ENCODE measurements around the gene TIMP2.

Gene TIMP2

DNA sequence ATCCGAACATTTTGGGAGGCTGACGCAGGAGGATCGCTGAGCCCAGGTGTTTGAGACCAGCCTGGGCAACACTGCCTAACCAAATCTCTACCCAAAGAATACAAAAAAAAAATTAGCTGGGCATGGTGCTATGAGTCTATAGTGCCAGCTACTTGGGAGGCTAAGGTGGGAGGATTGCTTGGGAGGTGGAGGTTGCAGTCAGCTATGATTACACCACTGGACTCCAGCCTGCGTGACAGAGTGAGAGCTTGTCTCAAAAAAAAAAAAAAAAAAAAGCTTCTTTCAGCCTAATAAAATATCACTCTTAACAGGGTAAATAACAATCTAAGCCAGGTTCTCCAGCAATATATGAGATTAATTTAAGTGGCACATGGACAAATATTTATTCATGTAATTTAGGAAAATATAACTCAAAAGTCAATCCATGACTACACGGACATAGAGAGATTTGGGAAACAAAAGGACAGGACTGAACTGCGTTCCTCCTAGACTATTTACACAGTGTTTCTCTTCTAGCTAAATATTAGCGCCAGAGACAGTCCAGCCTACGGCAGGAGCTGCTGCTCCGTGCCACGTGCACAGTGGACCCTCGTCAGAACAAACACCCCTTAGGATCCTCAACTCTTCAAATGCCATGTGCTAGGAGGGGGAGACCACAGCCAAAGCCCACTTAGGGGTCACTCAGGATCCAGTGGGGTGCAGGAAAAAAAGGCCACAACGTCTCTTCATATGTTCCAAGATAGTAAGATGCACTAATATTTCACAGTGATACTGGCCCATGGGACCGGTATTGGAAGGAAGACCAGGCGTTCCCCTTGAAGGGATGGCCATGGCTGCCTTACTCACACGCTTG lies 93.3 kb downstream of the TIMP2 start:
- no peak for DNase-seq

DNA sequence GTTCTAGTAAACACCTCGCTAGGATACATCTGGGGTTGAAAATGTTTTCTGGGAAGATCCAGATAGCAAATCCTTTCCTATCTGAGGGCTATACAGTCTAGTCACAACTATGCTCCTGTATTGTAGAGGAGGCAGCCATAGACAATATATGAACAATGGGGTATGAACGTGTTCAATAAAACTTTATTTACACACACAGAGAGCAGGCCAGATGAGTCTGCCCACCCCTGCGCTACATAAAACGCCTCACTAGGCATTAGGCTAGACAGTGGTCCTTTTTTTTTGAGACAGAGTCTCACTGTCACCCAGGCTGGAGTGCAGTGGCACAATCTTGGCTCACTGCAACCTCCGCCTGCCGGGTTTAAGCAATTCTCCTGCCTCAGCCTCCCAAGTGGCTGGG lies 95.7 kb downstream of the TIMP2 start:
- no peak for DNase-seq

DNA sequence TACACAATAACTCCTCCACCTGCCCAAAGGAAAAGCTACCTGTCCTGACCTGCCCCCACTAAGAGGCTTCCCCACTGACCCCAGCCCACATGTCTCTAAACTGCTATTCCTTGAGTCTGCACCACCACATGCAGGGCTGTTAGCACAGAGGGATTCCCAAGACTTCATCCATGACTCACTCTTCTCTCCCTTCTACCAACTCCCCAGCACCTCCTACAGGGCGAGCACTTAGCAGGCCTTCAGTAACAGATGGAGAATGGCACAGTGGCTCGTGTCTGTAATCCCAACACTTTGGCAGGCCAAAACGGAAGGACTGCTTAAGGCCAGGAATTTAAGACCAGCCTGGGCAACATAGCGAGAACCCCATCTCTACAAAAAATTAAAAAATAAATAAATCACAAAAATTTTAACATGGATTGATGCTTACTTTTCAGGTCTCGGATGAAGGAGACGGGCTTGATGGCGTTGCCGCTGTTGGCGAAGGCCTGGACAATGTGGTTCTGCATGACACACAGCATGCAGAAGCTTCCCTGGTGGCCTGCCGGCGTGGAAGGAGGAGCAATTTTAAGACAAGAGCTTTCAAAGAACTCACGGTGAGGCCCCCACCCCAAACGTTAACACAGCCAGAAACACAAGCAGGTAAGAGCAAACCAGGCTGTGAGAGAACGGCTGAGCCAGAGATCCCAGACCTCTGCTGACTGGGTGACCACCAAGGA lies 96.6 kb downstream of the TIMP2 start:
- peak; percentile 37 for DNase-seq

DNA sequence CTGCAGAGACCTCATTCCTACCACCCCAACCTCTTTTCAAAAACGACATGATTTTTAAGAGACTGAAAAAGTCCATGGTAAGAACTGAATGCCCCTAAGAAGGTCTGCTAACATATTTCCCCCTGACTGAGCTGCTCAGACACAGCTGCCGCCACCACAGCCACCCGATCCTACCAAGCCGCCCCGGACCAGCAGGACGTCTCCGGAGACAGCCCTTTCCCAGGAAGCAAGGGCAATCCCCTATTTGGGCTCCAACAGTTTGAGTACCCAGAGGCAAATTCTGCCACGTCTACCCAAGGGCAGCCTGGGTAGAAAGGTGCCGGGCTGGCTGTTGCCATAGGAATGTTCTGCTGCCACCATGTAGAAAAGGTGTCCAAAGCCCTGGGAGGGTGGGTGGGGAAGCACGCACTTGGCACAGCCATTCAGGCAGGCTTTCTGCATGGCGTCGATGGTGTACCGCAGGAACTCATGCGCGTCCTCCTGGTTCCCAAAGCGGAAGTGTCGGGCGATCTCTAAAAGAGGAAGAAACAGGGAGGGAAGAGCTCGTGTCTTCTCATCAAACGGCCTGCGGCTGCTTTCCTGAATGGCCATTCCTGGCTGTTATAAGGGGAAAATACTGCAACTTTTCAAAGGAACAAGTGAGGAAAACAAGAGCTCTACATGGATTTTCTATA lies 98.2 kb downstream of the TIMP2 start:
- no peak for DNase-seq

DNA sequence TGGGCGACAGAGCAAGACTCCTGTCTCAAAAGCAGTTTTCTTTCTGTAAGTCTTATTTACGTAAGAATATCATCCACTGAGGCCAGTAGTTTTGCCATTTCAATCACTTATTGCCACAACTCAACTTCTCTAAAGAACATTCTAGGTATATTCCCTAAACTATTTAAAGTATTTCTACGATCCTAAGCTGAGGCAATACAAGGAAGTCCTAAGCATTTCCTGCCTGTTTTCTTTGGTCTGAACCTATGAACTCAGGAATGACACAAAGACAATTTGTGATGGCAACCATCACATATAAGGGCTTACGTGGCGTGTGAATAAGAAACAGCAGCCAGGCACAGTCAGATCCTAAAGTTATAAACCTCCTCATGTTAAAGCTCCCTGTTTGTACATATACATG lies 98.8 kb downstream of the TIMP2 start:
- no peak for DNase-seq

DNA sequence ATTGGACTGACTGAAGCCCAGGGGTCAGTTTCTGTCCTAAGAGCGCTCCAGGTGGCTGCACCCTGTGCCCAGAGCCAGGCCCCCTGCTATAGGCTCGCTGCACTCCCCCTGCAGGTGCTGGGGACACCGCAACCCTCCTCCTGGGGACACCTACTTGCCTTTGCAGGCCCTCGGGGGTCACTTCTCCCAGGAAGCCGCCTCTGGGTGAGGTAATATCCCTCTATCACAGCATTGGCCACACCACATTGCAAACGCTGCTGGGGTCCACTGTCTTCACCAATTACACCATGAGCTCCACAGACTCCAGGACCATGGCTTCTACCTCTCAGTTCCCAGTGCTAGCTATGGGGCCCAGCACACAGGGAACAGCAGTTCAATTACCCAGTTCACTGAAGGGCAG lies 99.5 kb downstream of the TIMP2 start:
- DNase-seq = no peak

DNA sequence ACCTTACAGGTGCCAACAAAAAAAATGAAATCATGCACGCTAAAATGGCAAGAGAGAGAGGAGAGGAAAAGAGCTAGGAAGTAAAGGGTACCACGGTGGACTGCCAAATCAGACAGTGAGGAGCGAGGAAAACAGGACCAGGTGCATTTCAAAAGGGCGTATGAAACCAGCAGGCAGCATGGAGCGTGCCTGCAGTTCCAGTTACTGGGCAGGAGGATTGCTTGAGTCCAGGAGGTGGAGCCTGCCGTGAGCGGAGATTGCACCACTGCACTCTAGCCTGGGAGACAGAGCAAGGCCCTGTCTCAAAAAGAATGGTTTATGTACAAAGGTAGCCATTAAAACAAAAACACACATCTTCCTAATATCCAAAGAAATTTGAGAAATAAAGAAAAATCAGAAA lies 100.9 kb downstream of the TIMP2 start:
- DNase-seq = no peak

DNA sequence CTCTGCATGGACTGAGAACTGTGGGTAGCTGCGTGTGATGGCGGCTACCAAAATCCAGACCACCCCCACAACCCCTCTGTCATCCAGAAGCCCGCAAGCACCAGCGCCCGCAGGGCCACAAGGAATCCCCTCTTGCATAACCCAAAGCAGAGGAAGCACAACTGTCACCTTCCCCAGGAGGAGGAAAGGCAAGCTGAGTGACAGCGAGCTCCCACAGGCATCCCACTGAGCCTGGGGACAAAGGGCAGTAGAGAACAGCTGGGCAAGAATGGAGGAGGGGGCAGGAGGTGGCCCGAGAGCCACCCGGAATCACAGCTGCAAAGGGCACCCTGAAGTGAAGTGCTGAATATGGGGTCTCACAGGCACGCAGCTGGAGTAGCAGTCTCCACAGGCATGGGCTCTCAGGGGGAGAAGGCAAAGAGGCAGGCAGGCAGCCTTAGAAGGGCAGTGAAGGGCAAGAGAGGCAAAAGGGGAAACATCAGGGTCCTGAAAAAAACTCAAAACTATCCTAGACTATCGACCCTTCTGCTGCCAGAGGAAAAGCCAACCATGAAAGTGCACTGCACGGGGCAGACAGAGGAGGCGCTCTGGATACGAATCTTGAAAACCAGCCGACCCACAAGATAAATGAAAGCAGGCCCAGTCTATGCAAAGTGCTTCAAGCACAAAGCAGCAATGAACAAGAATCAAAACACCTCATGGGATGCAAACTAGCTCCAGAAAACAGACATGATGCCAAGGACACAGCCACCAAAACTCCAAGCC lies 101.7 kb downstream of the TIMP2 start:
- no peak for DNase-seq

DNA sequence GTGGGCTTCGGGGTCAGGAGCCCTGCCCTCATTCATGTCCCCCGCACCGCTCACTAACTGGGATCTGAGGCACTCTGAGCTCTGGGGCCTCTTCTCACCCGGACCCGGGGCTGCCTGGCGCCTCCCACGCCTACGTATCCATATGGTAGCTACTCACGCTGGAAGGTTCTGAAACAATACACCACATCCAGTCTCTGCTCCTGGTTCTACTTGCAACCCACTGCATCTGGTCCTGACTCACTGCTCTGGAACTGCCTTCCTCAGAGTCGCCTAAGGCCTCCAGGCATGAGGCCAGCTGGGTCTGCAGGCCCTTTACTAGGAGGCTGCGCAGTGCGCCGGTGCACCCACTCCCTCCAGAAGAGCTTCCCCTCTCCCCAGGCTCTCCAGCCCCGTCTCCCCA lies 102.6 kb downstream of the TIMP2 start:
- DNase-seq = peak; percentile 82

DNA sequence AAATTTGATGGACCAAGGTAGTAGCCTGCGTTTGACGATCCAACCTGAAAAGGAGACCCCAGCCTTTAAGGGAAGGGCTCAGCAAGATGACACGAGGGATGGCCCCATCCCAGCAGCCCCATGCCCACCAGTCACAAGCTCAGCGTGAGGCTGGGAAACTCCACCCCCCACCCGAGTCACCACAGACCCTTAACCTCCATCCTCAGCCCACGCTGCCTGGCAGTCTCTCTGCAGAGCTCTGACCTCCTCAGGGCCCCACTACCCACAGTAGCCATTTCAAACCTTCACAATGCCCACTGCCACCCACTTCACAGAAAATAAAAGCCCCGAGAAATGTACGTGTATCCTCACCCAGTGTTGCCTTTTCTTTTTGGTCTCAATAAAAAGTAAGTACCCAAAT lies 103.2 kb downstream of the TIMP2 start:
- no peak for DNase-seq

DNA sequence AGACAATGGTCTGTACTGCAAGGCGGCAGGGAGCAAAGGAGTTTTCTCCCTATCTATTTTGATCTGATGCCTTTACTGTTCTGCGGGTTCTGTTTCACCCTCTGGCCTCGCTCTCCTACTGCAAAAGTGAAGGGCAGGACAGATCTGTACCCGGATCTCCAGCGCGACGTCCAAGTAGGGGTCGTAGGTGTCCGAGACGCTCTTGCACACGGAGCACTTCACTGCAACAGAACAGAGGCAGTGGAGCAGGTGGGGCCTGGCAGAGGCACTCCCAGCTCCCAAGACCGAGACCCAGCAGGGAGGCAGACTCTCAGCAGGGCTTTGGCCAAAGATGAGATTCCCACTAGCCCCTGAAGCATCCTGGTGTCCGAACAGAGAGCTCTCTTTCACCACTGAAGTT lies 104.3 kb downstream of the TIMP2 start:
- no peak for DNase-seq

DNA sequence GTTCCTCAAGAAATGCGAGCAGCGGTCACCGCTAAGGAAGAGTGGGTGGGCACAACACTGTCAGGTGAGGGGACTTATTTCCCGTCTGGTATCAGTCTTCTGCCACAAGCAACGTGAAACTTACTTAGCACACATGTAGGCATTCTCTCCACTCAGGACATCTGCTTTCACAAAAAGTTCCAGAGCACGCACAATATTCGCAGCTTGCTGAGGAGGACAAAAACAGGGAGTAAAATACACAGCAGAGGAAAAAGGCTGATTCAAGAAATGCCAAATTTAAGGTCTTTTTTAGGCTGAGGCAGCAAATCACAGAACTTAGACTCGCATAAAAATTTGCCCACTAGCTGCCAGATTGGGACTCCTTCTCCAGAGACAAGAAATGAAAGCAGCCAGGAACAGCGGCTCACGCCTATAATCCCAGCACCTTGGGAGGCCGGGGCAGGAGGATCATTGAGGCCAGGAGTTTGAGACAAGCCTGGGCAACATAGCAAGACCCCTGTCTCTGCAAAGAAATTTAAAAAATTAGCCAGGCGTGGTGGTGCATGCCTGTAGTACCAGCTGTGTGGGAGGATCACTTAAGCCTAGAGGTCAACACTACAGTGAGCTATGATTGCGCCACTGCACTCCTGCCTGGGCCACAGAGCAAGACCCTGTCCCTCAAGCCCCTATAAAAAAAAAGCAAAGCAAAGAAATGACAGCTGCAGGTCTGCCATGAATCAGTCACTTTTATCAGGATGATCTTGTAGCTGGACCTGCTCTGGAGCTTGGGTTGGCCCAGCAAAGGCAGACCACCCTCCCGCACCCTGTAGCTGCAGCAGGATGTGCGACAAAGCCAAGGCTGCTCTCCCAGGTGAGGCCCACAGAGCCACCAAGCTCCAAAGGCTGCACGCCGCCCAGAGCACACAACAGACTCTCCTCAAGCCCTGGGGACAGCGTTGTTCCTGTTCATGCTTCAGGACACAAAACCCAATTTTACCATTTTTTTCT lies 105.1 kb downstream of the TIMP2 start:
- no peak for DNase-seq

DNA sequence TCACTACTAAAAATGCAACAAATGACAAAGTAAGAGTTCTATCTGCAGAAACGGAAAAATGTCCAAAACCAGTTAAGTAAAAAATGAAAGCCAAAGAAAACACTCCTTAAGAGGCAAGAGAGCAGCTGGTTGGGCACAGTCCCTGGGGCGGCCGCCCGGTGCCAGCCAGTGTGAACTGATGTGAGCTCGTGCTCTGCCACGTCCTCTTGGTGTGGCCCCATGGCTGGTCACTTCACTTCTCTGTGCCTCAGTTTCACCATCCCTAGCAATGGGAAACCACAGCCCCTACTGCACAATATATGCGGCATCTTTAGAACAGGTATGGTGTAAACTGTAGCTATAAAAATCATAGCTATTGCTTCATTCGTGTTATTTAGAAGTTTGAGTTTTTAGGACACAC lies 105.8 kb downstream of the TIMP2 start:
- DNase-seq = no peak

DNA sequence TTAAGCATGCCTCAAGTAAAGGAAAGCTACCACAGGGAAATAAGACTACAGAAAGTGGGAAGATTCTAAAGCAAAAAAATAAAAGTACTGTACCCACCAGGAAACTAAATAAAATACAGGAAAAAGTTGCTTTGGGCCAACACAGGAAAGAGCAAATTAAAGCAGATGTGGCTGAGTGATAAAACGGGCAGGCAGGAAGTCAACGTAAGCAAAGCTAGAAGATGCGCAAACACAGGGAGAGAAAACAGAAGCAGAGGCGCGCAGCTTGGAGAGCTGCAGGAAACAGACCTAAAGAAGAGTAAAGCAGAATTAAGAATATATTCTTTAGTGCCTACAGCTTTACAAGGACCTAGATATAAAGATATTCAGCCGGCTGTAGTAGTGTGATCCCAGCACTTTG lies 106.3 kb downstream of the TIMP2 start:
- no peak for DNase-seq

DNA sequence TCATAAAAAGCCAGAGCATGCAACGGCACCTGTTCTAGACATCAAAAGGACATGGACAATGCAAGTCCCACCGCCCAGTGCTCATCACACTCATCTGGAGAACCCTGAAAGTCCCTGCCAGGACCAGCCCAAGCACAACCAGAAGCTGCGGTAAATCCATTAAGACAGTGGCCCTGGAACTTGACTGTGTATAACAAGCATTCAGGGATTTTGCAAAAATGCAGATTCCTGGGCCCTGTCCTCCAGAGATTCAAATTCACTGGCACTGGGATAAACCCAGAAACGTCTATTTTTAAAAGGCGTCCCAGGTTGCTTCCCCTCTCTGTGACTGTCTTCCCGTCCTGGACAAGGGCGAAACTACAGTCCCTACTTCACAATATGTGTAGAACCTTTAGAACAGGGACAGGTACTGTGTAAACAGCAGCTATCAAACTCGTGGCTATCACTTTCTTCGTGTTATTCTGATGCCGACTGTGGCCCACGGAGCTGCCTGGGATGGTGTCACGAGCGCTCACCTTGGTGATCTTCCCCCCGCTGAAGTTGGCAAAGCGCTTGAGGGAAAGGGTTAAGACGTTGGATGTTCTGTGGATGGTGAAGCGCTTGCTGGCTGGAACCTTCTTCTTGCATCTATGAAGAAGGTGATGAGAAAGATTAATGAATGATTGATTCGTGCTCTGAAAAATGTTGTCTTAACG lies 106.9 kb downstream of the TIMP2 start:
- DNase-seq = no peak

DNA sequence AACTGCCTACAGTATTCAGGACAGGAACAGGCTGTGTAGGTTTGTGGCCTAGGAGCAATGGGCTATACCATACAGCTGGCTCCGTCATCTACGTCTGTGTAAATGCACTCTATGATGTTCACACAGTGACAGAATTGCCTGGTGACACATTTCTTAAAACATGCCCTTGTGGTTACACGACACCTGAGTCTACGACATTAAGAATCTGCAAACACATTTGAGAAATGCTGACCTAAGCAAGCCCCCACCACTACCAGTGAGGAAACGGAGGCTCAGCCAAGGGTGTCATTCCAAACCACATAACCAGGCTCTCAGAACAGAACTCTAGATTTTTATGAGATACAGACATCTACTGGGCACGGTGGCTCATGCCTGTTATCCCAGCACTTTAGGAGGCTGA lies 108.1 kb downstream of the TIMP2 start:
- DNase-seq = no peak

DNA sequence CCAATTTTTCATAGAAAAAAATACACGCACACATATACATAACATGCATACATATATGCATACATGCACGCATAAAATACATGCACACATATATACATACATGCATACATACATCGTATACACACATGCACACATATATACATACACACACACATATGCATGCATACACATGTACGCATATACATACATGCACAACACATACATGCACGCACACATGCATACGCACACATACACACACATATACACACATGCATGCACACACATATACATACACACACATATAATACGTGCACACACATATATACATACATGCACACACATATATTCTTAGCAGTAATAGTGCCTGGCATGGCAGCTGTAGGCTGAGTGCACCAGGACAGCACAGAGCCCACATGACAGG lies 109.5 kb downstream of the TIMP2 start:
- no peak for DNase-seq

DNA sequence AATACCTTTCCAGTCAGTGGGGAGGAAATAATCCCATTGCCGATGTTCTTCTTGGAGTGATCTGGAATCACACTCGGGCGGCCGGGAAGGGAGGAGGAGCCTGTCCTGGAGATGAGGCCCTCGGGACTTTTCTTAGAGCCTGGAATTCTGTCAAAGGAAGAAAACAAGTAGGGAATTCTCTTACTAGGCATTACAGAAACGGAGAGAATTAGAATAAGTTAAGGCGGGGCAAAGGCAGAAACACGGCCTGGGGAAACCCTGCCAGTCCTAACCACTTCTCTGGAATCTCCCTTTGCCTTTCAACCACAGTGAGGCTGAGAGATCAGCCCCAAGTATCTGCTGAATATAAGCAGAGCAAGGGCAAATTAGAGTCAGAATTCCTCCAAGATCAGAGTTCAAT lies 112.3 kb downstream of the TIMP2 start:
- no peak for DNase-seq

DNA sequence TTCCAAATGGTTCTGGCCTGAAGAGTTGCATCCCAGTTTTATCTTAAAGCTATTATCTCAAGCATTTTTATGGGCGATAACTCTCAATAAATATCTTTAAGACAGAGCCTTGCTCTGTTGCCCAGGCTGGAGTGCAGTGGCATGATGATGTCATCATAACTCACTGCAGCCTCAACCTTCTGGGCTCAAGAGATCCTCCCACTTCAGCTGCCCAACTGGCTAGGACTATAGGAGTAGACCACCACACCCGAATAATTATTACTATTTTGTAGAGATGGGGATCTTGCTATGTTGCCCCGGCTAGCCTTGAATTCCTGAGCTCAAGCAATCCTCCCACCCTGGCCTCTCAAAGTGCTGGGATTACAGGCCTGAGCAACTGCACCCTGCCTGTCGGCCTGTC lies 117.0 kb downstream of the TIMP2 start:
- DNase-seq = no peak

DNA sequence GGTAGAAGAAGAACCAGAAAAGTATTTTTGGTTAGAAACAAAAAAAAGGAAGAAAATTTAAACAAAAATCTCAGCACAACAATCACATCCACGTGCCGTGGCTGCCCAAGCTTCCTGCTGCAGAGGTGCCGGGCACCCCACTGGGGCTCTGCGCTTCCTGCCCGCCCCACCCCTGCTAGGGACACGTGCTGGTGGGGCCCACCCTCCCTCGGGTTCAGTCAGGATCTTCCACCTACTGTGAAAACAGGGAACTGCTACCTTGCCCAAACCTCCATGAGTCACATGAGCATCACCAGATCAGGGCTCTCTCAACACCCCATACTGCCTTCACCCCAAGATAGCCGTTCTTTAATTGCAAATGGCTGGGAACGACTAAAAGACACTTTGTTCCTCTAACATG lies 118.7 kb downstream of the TIMP2 start:
- DNase-seq = no peak

DNA sequence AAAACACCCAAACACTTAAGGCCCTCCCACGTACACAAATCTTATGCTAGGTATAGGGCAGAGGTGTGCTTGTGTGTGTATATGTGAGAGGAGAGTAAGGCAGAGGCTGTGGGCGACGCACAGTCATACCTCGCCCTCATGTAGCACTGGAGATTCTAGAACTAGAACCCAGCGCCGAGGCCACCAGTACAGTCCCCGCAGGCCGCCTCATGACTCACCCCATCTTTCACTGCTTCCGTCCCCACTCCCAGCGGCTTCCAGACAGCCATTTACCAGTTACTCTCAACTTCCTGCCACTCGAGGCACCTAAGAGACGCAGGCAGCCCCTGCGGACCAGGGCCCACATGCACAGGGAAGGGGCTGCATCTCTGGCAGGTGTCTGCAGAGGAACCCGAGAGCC lies 119.9 kb downstream of the TIMP2 start:
- DNase-seq = no peak

Measured in fibroblast of upper back skin (primary cell).